HepG2 (cell line): Measurements from ENCODE around the gene CALHM5. TPM values are rescaled to one million over a fixed set of nuclear protein-coding genes. Genes with fewer than 3 reads are reported as not detected.
"Not testable (repeated sequence)": the region's sequence is repeated elsewhere in the genome, so short reads cannot be mapped to it uniquely, and the experiment has no call there.

Experiments
- ATAC-seq: fragments of 200-7000 bp; cut with Tn5 transposase; 3 replicates; pipeline ENCODE4 v1.9.1; 2020; ENCODE audit warnings: mild to moderate bottlenecking, moderate library complexity
- BruUV-seq: library from RNA; stranded (reverse); fragments of 400-500 nt; replicated peaks from 2 replicates; lab custom pipeline; 2021; lab: Mats Ljungman, UMichigan
- CTCF ChIA-PET: fragments of 300-600 bp; formaldehyde crosslinking; extraction: SDS; loops from one replicate; lab custom pipeline; 2021; ENCODE audit warnings: low total read pairs, inconsistent platforms, low intra/inter-chr PET ratio; lab: Yijun Ruan, JAX
- POLR2A ChIA-PET: fragments of 350-600 bp; sonication (Branson Sonifier 250); formaldehyde crosslinking; loops from one replicate; lab custom pipeline; 2020; ENCODE audit warnings: antibody characterized with exemption, inconsistent platforms; lab: Yijun Ruan, JAX
- DNase-seq: peaks from one replicate; pipeline ENCODE4 v3.0.0-alpha.2; 2015; ENCODE audit warnings: low spot score
- FAIRE-seq: peaks from 3 replicates; lab custom pipeline; 2011; peaks lifted over from hg19 to GRCh38; lab: Jason Lieb, UNC
- H2AFZ ChIP-seq: one replicate; pipeline ENCODE4 v1.6.1; 2011; ENCODE audit warnings: low read length, inconsistent platforms
- H3K27ac ChIP-seq: fragments of 300-600 bp; 3 replicates; pipeline ENCODE4 v1.8.0; 2011; ENCODE audit warnings: mixed run types, mild to moderate bottlenecking, mixed read lengths, low read length, inconsistent platforms; ENCODE audit not compliant: insufficient read depth; ENCODE audit errors: extremely low read length
- H3K27me3 ChIP-seq, 2 experiments: fragments of 200-600 bp in 1 of 2; 2 replicates in 1 of 2; 3 replicates in 1 of 2; pipeline versions ENCODE4 v1.6.0 to v1.8.0; 2011; ENCODE audit warnings: low read length in 2 of 2, mild to moderate bottlenecking in 2 of 2, moderate library complexity in 2 of 2, inconsistent platforms in 1 of 2; ENCODE audit not compliant: insufficient read depth in 2 of 2, control insufficient read depth in 1 of 2
- H3K36me3 ChIP-seq, 2 experiments: fragments of 200-600 bp in 1 of 2; replicated peaks in 1 of 2; 2 replicates in 1 of 2; 3 replicates in 1 of 2; pipeline versions ENCODE4 v1.5.1 to v1.8.0; 2011; ENCODE audit warnings: low read length in 2 of 2, inconsistent platforms in 1 of 2; ENCODE audit not compliant: insufficient read depth in 2 of 2, control insufficient read depth in 1 of 2
- H3K4me1 ChIP-seq: 2 replicates; pipeline ENCODE4 v1.5.1; 2012; ENCODE audit warnings: low read length, inconsistent platforms; ENCODE audit not compliant: insufficient read depth
- H3K4me2 ChIP-seq: 2 replicates; pipeline ENCODE4 v1.6.0; 2011; ENCODE audit warnings: low read depth, low read length, inconsistent platforms
- H3K4me3 ChIP-seq, 3 experiments: fragments of 200-600 bp in 1 of 3; sonication (generic), shearing (Covaris generic) in 1 of 3; replicated peaks in 1 of 3; 2 replicates each; pipeline ENCODE4 v1.5.1; 2011 to 2016; ENCODE audit warnings: low read length in 3 of 3, inconsistent platforms in 2 of 3, low read depth in 2 of 3, mild to moderate bottlenecking in 2 of 3, control low read depth in 1 of 3, mixed read lengths in 1 of 3; ENCODE audit not compliant: insufficient read depth in 1 of 3
- H3K79me2 ChIP-seq: one replicate; pipeline ENCODE4 v1.6.1; 2011; ENCODE audit warnings: low read length, inconsistent platforms; ENCODE audit not compliant: insufficient read depth
- H3K9ac ChIP-seq: 2 replicates; pipeline ENCODE4 v1.6.0; 2011; ENCODE audit warnings: mild to moderate bottlenecking, low read depth, low read length, inconsistent platforms; ENCODE audit not compliant: insufficient read depth
- H3K9me3 ChIP-seq: 2 replicates; pipeline ENCODE4 v1.5.1; 2012; ENCODE audit warnings: mild to moderate bottlenecking, low read length
- H4K20me1 ChIP-seq: 2 replicates; pipeline ENCODE4 v1.6.0; 2011; ENCODE audit warnings: inconsistent platforms, mild to moderate bottlenecking, low read length, moderate library complexity; ENCODE audit not compliant: insufficient read depth
- MAFK ChIP-seq, 2 experiments: IDR thresholded peaks in 1 of 2; conservative IDR thresholded peaks in 1 of 2; 2 replicates each; pipeline ENCODE4 v1.6.1; 2011; ENCODE audit warnings: improper control_type of control experiment in 2 of 2, low read length in 2 of 2
- RFXANK ChIP-seq: IDR thresholded peaks from 2 replicates; pipeline ENCODE4 v1.6.1; 2016
- TAF1 ChIP-seq: sonication (generic); formaldehyde crosslinking; IDR thresholded peaks from 2 replicates; pipeline ENCODE4 v1.4.0; 2020; ENCODE audit warnings: missing genetic modification reagents
- ZBTB38 ChIP-seq: sonication (generic); formaldehyde crosslinking; IDR thresholded peaks from 2 replicates; pipeline ENCODE4 v1.5.1; 2020; ENCODE audit warnings: mild to moderate bottlenecking, missing genetic modification reagents
- ZC3H4 ChIP-seq: sonication (generic); formaldehyde crosslinking; IDR thresholded peaks from 2 replicates; pipeline ENCODE4 v1.4.0; 2020; ENCODE audit warnings: missing genetic modification reagents, borderline replicate concordance
- WGBS: methylation state at CpG from one replicate; pipeline ENCODE4 v1.1.6; 2017; ENCODE audit warnings: low lambda C conversion rate; 5-methylcytosine and 5-hydroxymethylcytosine counted together
- in situ Hi-C: cut with HindIII; loops from 2 replicates; pipeline ENCODE4 v1.10.0; 2017; ENCODE audit warnings: low pct_unique_long_range_greater_than_20kb; ENCODE audit not compliant: extremely low pct_ligation_motif_present
- intact Hi-C: fragments of 100-400 bp; cut with micrococcal nuclease; formaldehyde crosslinking; loops from one replicate; pipeline ENCODE4 v1.10.0; 2022; ENCODE audit not compliant: unreplicated experiment
- polyA plus RNA-seq, 8 experiments: library from polyadenylated mRNA; depleted of rRNA in 3 of 8; stranded (reverse) in 7 of 8; unstranded in 1 of 8; fragments of >200 nt; fragmentation: Illumina TruSeq in 4 of 8; extraction: Trizol in 4 of 8; gene quantifications; 2 replicates each; pipeline versions ENCODE4 v1.2.1 to v1.2.3, GENCODE V29; 2011 to 2016; ENCODE audit warnings: low read depth in 4 of 8, missing spikeins in 1 of 8, mixed read lengths in 1 of 8; ENCODE audit not compliant: insufficient read depth in 1 of 8
- total RNA-seq, 5 experiments: library from RNA; depleted of rRNA; stranded (reverse); fragments of >200 nt; fragmentation: Illumina TruSeq; extraction: Trizol; gene quantifications; 2 replicates each; pipeline ENCODE4 v1.2.3, GENCODE V29; 2016; ENCODE audit warnings: low read depth in 1 of 5

The CALHM5 gene
- total and polyA plus RNA-seq, 2 of the 13 experiments (the other 11 are each of a cell fraction or from before 2014, with no cell fraction given) = not detected

DNA sequence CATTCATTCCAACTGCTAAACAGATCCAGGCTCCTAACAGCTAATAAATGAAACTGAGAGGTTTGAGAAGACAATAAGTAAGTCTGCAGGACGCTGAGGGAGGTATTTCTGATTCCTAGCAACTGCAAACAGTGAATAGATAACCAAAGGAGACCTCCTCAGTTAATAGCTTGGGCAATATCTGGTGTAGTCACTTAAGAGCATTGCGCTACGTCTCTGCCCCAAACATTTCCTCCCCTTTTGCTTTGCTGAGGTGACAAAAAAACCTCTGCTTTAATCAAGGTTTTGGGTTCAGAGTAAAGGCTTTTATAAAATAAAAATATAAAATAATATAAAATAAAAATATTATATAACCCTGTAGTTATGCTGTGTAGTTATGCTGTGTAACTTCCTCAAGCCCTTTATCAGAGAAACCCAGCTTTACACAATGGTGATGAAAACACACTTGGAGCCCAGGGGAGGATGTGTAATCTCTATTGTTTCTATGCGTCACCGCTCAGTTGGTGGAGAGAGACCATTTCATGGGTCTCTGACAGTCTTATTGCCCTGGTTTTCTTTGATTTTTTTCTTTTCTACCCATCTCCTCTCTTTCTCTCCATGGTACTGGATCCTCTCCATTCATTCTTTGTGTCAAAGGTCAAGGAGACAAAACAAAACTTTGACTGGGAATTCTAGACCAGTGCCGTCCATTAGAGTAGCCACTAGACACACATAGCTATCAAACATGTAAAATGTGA is 18.9 kb upstream of the CALHM5 start:
- TF ChIP-seq ZC3H4 (CRISPR knock-in tag) (no peak), RFXANK (CRISPR knock-in tag) (no peak), TAF1 (CRISPR knock-in tag) (no peak), MAFK (conservative IDR thresholded peaks at IDR 0.05 in 1 of 2, IDR thresholded peaks at IDR 0.05 in 1 of 2; ENCODE audit: low read length in 2 of 2) (peak; percentile 15 to 52; a peak in 3 of 4 replicates), ZBTB38 (no peak)
- TF ChIP-seq, all 625 proteins: peak for 1
- H3K4me2 ChIP-seq = no peak overlapping the region
- no peaks in the 10 kb centered on the region; the same call in 1 of the 2 replicates for H3K4me1 ChIP-seq
- BruUV-seq = no TSS peak
- no peaks in the 10 kb centered on the region for H3K79me2 ChIP-seq
- peak overlapping the region; percentile 3 for H2AFZ ChIP-seq
- no peak for DNase-seq
- no peaks in the 10 kb centered on the region for H3K27me3 ChIP-seq
- H4K20me1 ChIP-seq = no peaks in the 10 kb centered on the region
- ChIA-PET POLR2A (no interaction called here), CTCF (no interaction called here)
- H3K9ac ChIP-seq = no peak overlapping the region
- no peak for ATAC-seq
- in situ Hi-C loops = no loop called here
- no peak overlapping the region for H3K27ac ChIP-seq
- 62% methylated on average over 6 of the region's 6 CpGs for WGBS
- no peak for FAIRE-seq
- no peaks in the 10 kb centered on the region for H3K36me3 ChIP-seq
- intact Hi-C loops = no loop called here
- H3K9me3 ChIP-seq = no peaks in the 10 kb centered on the region
- no peak overlapping the region for H3K4me3 ChIP-seq

DNA sequence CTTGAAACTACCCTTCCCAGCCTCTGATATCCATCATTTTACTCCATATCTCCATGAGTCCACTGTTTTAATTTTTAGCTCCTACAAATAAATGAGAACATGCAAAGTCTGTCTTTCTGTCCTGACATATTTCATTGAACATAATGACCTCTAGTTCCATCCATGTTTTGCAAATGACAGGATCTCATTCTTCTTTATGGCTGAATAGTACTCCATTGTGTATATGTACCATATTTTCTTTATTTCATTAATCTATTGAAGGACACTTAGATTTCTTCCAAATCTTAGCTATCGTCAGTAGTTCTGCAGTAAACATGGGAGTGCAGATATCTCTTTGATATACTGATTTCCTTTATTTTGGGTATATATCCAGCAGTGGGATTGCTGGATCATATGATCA is 16.3 kb upstream of the CALHM5 start:
- CTCF ChIA-PET, H4K20me1 ChIP-seq, DNase-seq, BruUV-seq, in situ Hi-C loops, H3K9ac ChIP-seq, H3K27me3 ChIP-seq, H3K36me3 ChIP-seq, H3K27ac ChIP-seq, H3K4me1 ChIP-seq, POLR2A ChIA-PET, H3K4me3 ChIP-seq, FAIRE-seq, ATAC-seq, H3K79me2 ChIP-seq, H2AFZ ChIP-seq, H3K9me3 ChIP-seq, intact Hi-C loops, H3K4me2 ChIP-seq: not testable (repeated sequence)
- 42% methylated on average over 1 of the region's 1 CpG for WGBS
